Measurements from ENCODE around the gene HSDL2.

HSDL2 gene

DNA sequence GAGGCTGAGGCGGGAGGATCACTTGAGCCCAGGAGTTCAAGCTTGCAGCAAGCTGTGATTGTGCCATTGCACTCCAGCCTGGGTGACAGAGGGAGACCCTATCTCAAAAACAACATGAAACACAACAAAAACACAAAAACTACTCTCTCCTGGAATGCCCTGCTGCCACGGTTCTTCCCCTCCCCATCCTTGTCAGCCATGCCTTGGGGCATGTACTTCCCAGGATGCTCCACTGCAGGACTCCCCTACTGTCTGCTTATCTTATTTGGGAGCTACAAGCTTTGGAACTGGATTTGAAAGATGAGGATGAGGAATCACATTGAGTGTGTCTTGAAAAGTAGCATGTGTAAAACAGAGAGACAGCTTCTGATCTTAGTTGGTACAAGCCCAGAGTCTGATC lies 66.6 kb downstream of the HSDL2 start:
- DNase-seq (ENCODE audit: low read depth in 2 of 2): no peak

GRCh38 chr9:112447283-112447761 lies 67.4 kb downstream of the HSDL2 start:
- no peak for DNase-seq (ENCODE audit: low read depth in 2 of 2)

DNA sequence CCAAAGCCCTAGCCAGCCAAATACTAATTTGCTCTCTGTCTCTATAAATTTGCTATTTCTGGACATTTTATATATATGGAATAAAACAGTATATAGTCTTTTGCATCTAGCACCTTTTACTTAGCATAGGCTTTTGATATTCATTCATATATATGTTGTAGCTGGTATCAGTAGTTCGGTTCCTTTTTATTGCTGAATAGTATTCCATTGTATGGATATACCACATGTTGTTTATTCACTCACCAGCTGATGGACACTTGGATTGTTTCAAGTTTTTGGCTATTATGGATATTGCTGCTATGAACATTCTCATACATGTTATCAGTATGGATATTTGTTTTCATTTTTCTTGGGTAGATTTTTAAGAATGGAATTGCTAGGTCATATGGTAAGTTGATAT lies 82.9 kb downstream of the HSDL2 start:
- DNase-seq (ENCODE audit: low read depth in 2 of 2): no peak

GRCh38 chr9:112465352-112465751 lies 85.4 kb downstream of the HSDL2 start:
- no peak for DNase-seq (ENCODE audit: low read depth in 2 of 2)

GRCh38 chr9:112472996-112473395 lies 93.1 kb downstream of the HSDL2 start:
- no peak for DNase-seq (ENCODE audit: low read depth in 2 of 2)

DNA sequence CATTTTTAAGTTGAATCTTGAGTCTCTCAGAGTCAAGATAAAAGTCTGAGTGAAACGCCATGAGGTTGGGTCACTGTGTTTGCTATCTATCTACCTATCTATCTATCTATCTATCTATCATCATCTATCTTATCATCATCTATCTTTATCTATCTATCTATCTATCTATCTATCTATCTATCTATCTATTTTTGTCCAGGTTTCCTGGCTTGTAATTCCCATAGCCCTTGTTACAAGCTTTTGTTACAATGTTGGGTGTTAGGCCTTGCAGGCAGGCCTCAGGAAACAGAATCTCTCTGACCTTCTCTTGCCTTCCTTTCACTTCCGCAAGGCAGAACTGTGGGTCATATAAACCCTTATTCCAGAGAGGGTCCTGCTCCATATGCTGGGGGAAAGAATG lies 94.1 kb downstream of the HSDL2 start:
- DNase-seq (ENCODE audit: low read depth in 2 of 2): no peak

GRCh38 chr9:112475318-112475717 lies 95.4 kb downstream of the HSDL2 start:
- DNase-seq (ENCODE audit: low read depth in 2 of 2): no peak

GRCh38 chr9:112477330-112477729 lies 97.4 kb downstream of the HSDL2 start:
- DNase-seq (ENCODE audit: low read depth in 2 of 2): no peak

- no peak for DNase-seq (ENCODE audit: low read depth in 2 of 2)
These were observed 99.3 kb downstream of the HSDL2 start for GRCh38 chr9:112479221-112479620.

DNA sequence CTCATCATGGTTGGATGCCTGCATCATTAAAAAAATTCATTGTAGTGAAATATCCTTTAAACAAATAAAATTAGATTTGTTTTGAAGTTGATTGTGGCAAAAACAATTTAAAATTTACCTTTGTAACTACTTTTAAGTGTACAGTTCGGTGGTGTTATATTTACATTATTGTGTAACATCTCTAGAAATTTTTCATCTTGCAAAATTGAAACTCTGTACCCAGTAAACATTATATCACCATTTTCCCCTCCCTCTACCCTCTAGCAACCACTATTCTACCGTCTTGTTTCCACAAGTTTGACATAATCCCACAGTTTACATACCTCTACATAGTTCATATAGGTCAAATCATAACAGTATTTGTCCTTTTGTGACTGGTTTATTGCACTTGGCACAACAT lies 104.7 kb downstream of the HSDL2 start:
- DNase-seq (ENCODE audit: low read depth in 2 of 2): no peak

- no peak for DNase-seq (ENCODE audit: low read depth in 2 of 2)
These were observed 105.7 kb downstream of the HSDL2 start for GRCh38 chr9:112485574-112485973.

DNA sequence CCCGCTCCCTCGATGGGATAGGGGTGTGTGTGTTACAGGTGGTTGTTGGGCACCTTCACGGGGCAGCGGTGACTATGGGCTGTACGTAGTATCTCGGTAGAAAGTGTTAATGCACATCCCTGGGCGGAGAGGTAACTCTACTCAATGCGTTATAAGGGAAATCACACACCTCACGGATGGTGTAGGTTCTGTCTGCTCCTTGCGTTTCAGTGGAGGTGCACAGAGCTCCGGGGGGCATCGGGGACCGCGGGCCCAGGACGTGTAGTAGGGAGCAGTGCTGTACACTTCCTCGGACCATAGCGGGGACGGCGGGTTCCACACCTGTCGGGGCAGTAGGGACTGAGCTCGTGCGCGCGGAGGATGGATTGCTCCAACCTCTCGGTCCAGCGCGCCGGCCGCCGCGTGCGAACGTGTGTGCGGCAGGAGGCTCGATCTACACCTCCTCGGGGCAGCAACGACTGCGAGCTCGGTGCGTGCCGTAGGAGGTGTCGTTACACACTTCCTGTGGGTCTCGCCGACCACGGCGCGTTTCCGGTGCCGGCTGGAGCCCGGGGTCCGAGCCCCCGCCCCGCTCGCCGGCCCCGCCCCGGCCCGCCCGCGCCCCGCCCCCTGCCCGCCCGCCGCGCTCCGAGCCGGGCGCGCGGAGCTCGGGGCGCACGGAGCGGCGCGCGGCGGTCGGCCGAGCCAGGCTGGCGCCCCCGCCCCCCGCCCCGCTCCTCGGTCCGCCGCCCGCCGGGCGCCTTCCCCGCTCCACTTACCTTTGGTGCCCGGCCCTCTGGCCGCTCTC lies 106.5 kb downstream of the HSDL2 start, which contains the start of gene KIAA1958:
Gene KIAA1958, plus strand, starts transcription at position 607 of the 787 bp plus-strand sequence. CDS start 87,254 bp downstream, outside the sequence.
- DNase-seq (ENCODE audit: low read depth in 2 of 2): peak; percentile 74 to 84

DNA sequence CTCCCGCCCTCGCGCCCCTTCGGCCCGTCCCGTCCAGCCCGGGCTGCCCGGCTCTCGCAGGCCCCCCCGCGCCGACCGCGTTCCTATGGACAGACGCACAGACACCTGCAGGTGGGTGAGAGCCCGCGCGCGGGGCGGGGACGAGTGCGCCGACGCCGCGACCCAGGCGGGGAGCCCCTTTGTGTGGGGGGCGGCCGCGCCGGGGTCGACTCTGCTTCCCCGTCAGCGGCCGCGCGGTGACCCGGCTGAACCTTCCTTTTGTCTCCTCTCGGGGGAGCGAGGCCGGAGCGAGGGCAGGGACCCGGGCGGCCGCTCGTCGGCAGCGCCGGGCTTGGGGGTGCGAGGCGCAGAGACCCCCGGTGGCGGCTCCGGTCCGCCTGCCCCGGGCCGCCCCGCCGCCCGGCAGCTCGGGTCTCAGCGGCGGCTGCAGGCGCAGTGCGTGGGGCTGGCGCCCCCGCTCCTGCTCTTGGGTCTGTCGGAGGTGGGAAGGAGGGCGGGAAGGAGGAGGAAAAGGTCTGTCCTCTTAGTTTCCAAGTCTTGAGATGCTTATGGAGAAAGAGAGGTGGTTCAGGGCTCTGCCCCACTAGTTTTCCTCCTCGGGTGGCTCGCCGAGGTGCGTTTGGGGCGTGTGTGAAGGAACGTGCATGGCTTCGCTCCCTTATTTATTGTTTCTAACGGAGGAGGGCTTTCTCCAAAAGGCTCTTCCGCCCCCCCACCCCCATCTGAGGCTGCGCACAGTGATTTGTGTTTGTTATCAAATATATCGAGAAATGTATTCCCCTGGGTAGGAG lies 107.3 kb downstream of the HSDL2 start:
- peak; percentile 24 to 37 for DNase-seq (ENCODE audit: low read depth in 2 of 2)

- DNase-seq (ENCODE audit: low read depth in 2 of 2): no peak
These were observed 108.0 kb downstream of the HSDL2 start for GRCh38 chr9:112487799-112488340.

DNA sequence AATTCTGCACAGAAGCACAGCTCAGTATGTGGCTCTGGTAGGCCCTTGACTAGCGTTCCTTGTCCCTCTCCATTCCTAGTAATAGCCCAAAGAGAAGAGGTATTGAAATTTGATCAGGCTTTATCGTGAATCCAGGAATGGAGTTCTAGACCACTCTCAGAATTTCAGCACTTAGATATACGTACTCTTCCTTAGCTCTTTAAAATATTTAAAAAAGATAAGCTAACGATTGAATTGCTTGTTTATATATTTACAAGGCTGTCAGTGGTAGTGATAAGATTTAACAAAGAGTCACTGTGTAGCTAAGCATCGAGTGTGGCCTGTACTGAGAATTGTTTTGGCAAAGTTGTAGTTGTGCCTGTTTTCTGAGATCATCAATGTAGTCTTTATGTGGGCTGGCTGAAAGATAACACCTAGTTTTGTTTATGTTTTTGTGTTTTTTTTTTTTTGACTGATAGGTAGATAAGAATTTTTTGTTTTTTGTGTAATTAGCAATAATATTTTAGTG lies 109.2 kb downstream of the HSDL2 start:
- DNase-seq (ENCODE audit: low read depth in 2 of 2): no peak

- DNase-seq (ENCODE audit: low read depth in 2 of 2): no peak
These were observed 110.2 kb downstream of the HSDL2 start for GRCh38 chr9:112489876-112490666.

DNA sequence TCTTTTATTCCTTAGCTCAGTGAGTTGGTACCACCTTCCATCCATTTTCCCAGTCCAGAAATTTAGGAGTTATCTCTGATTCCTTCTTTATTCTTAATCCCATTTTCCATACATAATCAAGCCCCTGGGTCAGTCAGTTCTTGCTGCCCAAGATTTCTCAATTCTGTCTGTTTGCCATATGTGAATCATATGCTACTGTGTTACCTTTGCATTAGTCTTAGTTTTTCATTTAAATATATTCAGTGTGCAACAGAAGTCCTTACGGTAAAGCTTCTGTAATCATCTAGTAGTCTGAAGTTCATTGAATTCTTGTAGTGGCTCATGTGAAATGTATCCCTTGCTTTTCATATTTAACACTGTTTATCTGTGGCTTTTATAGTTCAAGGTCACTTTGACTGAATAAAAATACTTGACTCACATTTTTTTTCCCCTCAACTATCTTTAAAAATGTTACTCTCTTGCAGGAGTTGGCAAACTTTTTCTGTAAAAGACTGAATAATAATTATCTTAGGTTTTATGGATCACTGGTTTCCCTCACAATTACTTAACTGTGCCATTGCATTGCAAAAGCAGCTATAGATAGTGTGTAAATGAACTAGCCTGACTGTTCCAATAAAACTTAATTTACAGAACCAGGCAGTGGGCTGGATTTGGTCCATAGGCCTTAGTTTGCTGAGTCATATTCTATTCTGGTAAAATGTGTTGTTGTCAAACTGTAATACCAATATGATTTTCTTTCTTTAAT lies 113.7 kb downstream of the HSDL2 start:
- DNase-seq (ENCODE audit: low read depth in 2 of 2): no peak

DNA sequence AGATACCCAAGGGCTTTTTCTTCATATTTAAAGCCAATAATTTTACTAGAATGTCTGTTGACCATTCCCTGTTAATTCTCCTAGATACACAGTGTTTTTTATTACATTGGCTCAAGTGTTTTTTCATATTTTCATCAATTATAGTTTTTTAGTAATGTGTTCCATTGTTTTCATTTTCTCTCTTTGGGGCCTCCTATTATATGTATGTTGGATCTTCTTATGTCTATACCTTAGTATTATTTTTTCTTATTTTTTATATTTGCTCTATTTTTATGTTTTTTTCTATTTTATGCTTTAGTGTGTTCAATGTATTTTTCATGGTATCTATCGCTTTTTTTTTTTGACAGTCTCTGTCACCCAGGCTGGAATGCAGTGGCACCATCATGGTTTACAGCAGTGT lies 114.2 kb downstream of the HSDL2 start:
- DNase-seq (ENCODE audit: low read depth in 2 of 2): no peak

- DNase-seq (ENCODE audit: low read depth in 2 of 2): no peak
These were observed 115.7 kb downstream of the HSDL2 start for GRCh38 chr9:112495614-112496013.

DNA sequence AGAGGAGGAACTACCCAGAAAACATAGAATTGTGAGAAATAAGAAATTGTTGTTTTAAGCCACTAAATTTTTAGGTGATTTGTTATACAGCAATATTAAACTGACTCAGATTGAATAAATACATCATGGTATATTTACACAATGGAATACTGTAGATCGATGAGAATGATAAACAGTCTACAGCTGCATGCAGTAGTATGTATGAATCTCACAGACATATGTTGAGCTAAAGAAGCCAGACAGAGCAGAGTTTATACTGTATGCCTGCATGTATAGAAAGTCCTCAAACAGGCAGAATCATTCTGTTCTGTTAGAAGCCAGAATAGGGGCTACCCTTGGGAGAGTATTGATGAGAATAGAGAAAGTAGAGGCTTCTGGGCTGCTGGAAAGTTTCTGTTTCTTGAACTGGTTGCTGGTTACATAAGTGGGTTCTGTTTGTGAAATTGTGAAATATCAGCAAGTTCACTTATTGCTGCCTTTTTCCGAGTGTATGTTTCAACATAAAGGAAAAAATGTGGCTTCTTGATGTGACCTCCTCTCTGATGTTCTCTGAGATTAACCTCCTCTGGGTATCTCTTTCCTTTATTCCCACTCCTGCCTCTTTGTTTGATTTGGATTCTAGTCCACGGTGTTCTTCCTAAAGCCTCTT lies 116.3 kb downstream of the HSDL2 start:
- no peak for DNase-seq (ENCODE audit: low read depth in 2 of 2)

Measured in stimulated activated CD4-positive, alpha-beta T cell treated with anti-CD3 and anti-CD28 coated beads, Interleukin-4, amount 100 ng/mL, for 48 hours (primary cell).